Measurements from ENCODE around the gene LITAFD. TPM values are rescaled to one million over a fixed set of nuclear protein-coding genes. Genes with fewer than 3 reads are reported as not detected.

LITAFD gene
- total and polyA plus RNA-seq, 2 of the 4 experiments (the other 2 are of a cell fraction) = not detected

- no peak overlapping the region for H3K14ac ChIP-seq (replicated peaks; ENCODE audit: low read depth, low read length)
- H3K9me1 ChIP-seq (ENCODE audit: insufficient read depth, low read length) = peaks cover 33% of the 10 kb centered on the region
- no peak overlapping the region for H4K8ac ChIP-seq (ENCODE audit: low read depth in 2 of 2, low read length in 2 of 2)
- DNase-seq (no peak), ATAC-seq (ENCODE audit: low read depth) (no peak)
- CTCF ChIA-PET = interaction anchor here (0.5 to 1.1 kb wide), 3 partner anchors 9 to 78 kb away, joined by 3 to 4 read pairs (median 4); no protein-coding TSS in a partner anchor
- peak overlapping the region; percentile 31 for H2AK9ac ChIP-seq (replicated peaks; ENCODE audit: low read depth, low read length, poor library complexity)
- no peak overlapping the region for H2AK5ac ChIP-seq (ENCODE audit: low read depth, low read length)
- H4K20me1 ChIP-seq (ENCODE audit: insufficient read depth, low read length) = peaks cover 38% of the 10 kb centered on the region
- no peak overlapping the region for H3K4me2 ChIP-seq (ENCODE audit: low read depth, low read length)
- H4K5ac ChIP-seq (ENCODE audit: low read depth, low read length) = no peak overlapping the region
- no peak overlapping the region for H4K91ac ChIP-seq (ENCODE audit: insufficient read depth, low read depth, low read length)
- H3K27me3 ChIP-seq (ENCODE audit: control insufficient read depth, insufficient read depth, low read length) = no peaks in the 10 kb centered on the region
- H3K9me3 ChIP-seq (ENCODE audit: control insufficient read depth, insufficient read depth, low read length) = no peaks in the 10 kb centered on the region
- no peak overlapping the region for H3K56ac ChIP-seq (ENCODE audit: extremely low read depth, insufficient read depth, low read length)
- no peak overlapping the region for H2BK20ac ChIP-seq (ENCODE audit: low read depth, low read length)
- in situ Hi-C loops (cut with MboI; ENCODE audit: low sequenced_read_pairs) = no loop called here
- H3K36me3 ChIP-seq (ENCODE audit: control insufficient read depth, insufficient read depth, low read length) = peaks cover 37% of the 10 kb centered on the region
- H3K4me3 ChIP-seq (ENCODE audit: insufficient read depth, low read depth, low read length) = no peak overlapping the region
- no peak overlapping the region for H3K23ac ChIP-seq (ENCODE audit: low read depth, low read length)
- dilution Hi-C loops (cut with HindIII; ENCODE audit: low sequenced_read_pairs, unreplicated experiment) = no loop called here
- no peak for TF ChIP-seq RFX5 (IDR thresholded peaks at IDR 0.05; ENCODE audit: low read depth, low read length)
- TF ChIP-seq RAD21 (IDR thresholded peaks at IDR 0.05; ENCODE audit: low read length) = no peak
- no peak for TF ChIP-seq ELK1 (IDR thresholded peaks at IDR 0.05; ENCODE audit: borderline replicate concordance, low read depth, low read length)
- no peak for TF ChIP-seq USF2 (IDR thresholded peaks at IDR 0.05; ENCODE audit: low read depth, low read length)
- no peak for TF ChIP-seq POLR2A (IDR thresholded peaks at IDR 0.05; ENCODE audit: low read depth, low read length)
- TF ChIP-seq CEBPB (IDR thresholded peaks at IDR 0.05; ENCODE audit: low read depth, low read length) = no peak
- TF ChIP-seq BHLHE40 (IDR thresholded peaks at IDR 0.05; ENCODE audit: low read depth, low read length) = no peak
- 87% methylated on average over 9 of the region's 23 CpGs; no CpG with 5 or more reads in 1 of the 2 experiments for WGBS, 2 experiments (ENCODE audit: extremely low coverage in 2 of 2, insufficient read length in 1 of 2)
- POLR2A ChIA-PET (ENCODE audit: unreplicated experiment) = no interaction called here
- no peak overlapping the region for H3K27ac ChIP-seq (ENCODE audit: insufficient read depth, low read length)
- H2BK15ac ChIP-seq (ENCODE audit: low read depth, low read length) = no peak overlapping the region
- no peak overlapping the region for H3K18ac ChIP-seq (ENCODE audit: low read depth, low read length)
- no peak overlapping the region for H2BK120ac ChIP-seq (ENCODE audit: low read depth, low read length)
- peaks cover 25% of the 10 kb centered on the region for H3K4me1 ChIP-seq (ENCODE audit: control insufficient read depth, insufficient read depth, low read length)
- peaks cover 18 to 66% of the 10 kb centered on the region in 2 experiments; a peak in 3 of 4 replicates for H3K79me1 ChIP-seq (ENCODE audit: low read depth in 1 of 2, low read length in 2 of 2)
- intact Hi-C loops (cut with micrococcal nuclease) = loop anchor here (5.0 to 10.0 kb wide), 2 partner anchors 56 to 118 kb away; no protein-coding TSS in a partner anchor
- H3K4ac ChIP-seq (ENCODE audit: low read depth, low read length) = no peak overlapping the region
- peak overlapping the region; percentile 44 for H2AFZ ChIP-seq (replicated peaks; ENCODE audit: low read length, poor library complexity)
- H2BK5ac ChIP-seq (ENCODE audit: low read depth, low read length, poor library complexity, severe bottlenecking) = no peak overlapping the region
- no TSS peak for BruUV-seq (replicated peaks)
- H3K9ac ChIP-seq (ENCODE audit: low read depth, low read length) = no peak overlapping the region
These were observed 7.1 kb downstream of the LITAFD start for GRCh38 chr16:8888951-8889892.
